HL-60 (cell line): Measurements from ENCODE around the gene ZNF813.
"Not testable (repeated sequence)": the region's sequence is repeated elsewhere in the genome, so short reads cannot be mapped to it uniquely, and the experiment has no call there.

Source experiments
- GABPA ChIP-seq: IDR thresholded peaks from 2 replicates; pipeline ENCODE4 v1.6.1; 2012; ENCODE audit warnings: low read depth
- POLR2AphosphoS5 ChIP-seq: IDR thresholded peaks from 2 replicates; pipeline ENCODE4 v1.6.1; 2012; ENCODE audit warnings: low read depth
- REST ChIP-seq: IDR thresholded peaks from 2 replicates; pipeline ENCODE4 v1.6.1; 2012; ENCODE audit warnings: low read depth; ENCODE audit not compliant: insufficient replicate concordance
- TF ChIP-seq, protein P1 (sequence below): IDR thresholded peaks from one replicate; pipeline ENCODE4 v1.5.1; 2011; ENCODE audit warnings: low read length, control low read depth, inconsistent platforms; ENCODE audit not compliant: insufficient read depth

DNA sequence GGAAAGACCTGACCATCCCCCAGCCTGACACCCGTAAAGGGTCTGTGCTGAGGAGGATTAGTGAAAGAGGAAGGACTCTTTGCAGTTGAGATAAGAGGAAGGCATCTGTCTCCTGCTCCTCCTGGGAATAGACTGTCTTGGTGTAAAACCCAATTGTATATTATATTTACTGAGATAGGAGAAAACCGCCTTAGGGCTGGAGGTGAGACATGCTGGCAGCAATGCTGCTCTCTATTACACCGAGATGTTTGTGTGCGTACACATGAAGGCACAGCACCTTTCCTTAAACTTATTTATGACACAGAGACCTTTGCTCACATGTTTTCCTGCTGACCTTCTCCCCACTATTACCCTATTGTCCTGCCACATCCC is 30.5 kb downstream of the ZNF813 start:
- TF ChIP-seq, protein P1, sequence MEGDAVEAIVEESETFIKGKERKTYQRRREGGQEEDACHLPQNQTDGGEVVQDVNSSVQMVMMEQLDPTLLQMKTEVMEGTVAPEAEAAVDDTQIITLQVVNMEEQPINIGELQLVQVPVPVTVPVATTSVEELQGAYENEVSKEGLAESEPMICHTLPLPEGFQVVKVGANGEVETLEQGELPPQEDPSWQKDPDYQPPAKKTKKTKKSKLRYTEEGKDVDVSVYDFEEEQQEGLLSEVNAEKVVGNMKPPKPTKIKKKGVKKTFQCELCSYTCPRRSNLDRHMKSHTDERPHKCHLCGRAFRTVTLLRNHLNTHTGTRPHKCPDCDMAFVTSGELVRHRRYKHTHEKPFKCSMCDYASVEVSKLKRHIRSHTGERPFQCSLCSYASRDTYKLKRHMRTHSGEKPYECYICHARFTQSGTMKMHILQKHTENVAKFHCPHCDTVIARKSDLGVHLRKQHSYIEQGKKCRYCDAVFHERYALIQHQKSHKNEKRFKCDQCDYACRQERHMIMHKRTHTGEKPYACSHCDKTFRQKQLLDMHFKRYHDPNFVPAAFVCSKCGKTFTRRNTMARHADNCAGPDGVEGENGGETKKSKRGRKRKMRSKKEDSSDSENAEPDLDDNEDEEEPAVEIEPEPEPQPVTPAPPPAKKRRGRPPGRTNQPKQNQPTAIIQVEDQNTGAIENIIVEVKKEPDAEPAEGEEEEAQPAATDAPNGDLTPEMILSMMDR: not testable (repeated sequence)
- not testable (repeated sequence) for TF ChIP-seq POLR2AphosphoS5, GABPA, REST
